ENCODE data around the gene ZNF236. TPM values are rescaled to one million over a fixed set of nuclear protein-coding genes. Genes with fewer than 3 reads are reported as not detected.

Gene ZNF236
- total RNA-seq, 1 donor from 2014 or later: 9.7 TPM

DNA sequence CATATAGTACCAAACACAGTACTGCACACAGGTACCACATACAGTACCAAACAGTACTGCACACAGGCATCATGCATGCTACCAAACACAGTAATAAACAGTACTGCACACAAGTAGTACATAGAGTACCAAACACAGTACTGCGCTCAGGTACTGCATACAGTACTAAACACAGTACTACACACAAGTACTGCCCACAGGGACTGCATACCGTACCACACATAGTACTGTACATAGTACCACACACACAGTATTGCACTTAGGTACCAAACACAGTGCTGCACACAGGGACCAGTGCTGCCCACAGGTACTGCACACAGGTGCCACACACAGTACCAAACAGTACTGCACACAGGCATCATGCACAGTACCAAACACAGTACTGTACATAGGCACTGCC, 74.9 kb downstream of the ZNF236 start:
- Histone ChIP-seq H3K27ac (no peak overlapping the region), H3K9me3 (no peaks in the 10 kb centered on the region), H3K4me1 (no peaks in the 10 kb centered on the region), H3K4me3 (no peak overlapping the region), H3K27me3 (no peaks in the 10 kb centered on the region), H3K36me3 (peaks cover 51 to 58% of the 10 kb centered on the region in 2 donors)
- no peak for DNase-seq (ENCODE audit: low spot score in 2 of 2)
- intact Hi-C loops (cut with DNase I): no loop called here
- TF ChIP-seq, protein P1, sequence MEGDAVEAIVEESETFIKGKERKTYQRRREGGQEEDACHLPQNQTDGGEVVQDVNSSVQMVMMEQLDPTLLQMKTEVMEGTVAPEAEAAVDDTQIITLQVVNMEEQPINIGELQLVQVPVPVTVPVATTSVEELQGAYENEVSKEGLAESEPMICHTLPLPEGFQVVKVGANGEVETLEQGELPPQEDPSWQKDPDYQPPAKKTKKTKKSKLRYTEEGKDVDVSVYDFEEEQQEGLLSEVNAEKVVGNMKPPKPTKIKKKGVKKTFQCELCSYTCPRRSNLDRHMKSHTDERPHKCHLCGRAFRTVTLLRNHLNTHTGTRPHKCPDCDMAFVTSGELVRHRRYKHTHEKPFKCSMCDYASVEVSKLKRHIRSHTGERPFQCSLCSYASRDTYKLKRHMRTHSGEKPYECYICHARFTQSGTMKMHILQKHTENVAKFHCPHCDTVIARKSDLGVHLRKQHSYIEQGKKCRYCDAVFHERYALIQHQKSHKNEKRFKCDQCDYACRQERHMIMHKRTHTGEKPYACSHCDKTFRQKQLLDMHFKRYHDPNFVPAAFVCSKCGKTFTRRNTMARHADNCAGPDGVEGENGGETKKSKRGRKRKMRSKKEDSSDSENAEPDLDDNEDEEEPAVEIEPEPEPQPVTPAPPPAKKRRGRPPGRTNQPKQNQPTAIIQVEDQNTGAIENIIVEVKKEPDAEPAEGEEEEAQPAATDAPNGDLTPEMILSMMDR (IDR thresholded peaks at IDR 0.05): no peak

DNA sequence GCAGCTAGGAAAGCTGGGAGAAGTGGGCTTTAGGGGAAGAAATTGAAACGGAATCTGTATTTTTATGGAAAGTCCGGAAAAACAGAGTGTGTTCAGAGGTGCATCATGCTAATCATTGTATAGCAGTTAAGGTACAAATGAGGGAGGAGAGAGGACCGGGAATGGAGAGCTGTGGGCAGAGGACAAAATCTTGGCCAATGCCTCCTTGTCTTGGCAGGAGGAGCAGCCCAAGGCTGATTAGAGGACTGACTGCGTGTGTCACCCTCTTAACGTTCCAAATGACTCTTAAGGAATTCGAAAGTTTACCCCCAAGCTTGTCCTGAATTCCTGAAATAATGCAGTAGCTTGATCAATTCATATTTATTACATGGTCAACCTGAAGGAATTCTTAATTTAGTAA, 81.0 kb downstream of the ZNF236 start:
- Histone ChIP-seq H3K36me3 (peaks cover 23 to 52% of the 10 kb centered on the region in 2 donors), H3K9me3 (no peaks in the 10 kb centered on the region), H3K27me3 (no peaks in the 10 kb centered on the region), H3K4me1 (no peaks in the 10 kb centered on the region), H3K4me3 (no peak overlapping the region), H3K27ac (no peak overlapping the region)
- intact Hi-C loops (cut with DNase I): no loop called here
- TF ChIP-seq, protein P1 (IDR thresholded peaks at IDR 0.05): no peak
- no peak for DNase-seq (ENCODE audit: low spot score in 2 of 2)

DNA sequence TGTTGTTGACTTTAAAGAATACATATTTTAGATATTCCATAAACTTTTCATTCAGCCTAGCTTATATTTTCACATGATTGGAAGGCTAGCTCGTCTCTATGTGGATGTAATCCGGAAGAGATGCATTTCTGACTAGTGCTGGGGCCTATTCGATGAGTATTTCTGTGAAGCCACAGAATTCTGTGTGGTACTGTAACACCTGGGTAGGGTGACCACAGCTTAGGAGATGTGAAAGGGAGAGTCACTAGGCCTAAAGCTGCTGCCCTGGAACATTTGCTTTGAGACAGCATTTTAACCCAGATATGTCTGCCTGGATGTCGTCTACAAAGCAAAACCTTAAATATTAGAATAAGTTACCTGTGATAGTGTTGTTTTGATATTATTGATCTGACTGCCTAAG, 83.5 kb downstream of the ZNF236 start:
- no peak overlapping the region for H3K27ac ChIP-seq
- no peak overlapping the region for H3K4me3 ChIP-seq
- TF ChIP-seq, protein P1 (IDR thresholded peaks at IDR 0.05): no peak
- no peaks in the 10 kb centered on the region for H3K9me3 ChIP-seq
- no peak for DNase-seq (ENCODE audit: low spot score in 2 of 2)
- H3K27me3 ChIP-seq: no peaks in the 10 kb centered on the region
- intact Hi-C loops (cut with DNase I): no loop called here
- H3K4me1 ChIP-seq: no peaks in the 10 kb centered on the region
- H3K36me3 ChIP-seq: peaks cover 19 to 64% of the 10 kb centered on the region in 2 donors

DNA sequence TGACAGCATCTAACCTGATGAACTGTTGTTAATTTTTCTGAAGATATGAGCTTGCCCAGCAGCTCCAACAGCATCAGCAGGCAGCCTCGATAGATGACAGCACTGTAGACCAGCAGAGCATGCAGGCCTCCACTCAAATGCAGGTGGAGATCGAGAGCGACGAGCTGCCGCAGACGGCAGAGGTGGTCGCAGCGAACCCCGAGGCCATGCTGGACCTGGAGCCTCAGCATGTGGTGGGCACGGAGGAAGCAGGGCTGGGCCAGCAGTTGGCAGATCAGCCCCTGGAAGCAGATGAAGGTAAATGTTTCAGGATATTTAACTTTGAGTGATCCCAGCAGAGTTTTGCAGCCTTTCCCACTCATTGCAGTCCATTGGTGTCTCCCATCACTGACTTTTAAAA, 85.9 kb downstream of the ZNF236 start:
- intact Hi-C loops (cut with DNase I): no loop called here
- H3K4me3 ChIP-seq: no peak overlapping the region
- DNase-seq (ENCODE audit: low spot score in 2 of 2): no peak
- peaks cover 19 to 77% of the 10 kb centered on the region in 2 donors for H3K36me3 ChIP-seq
- H3K27ac ChIP-seq: no peak overlapping the region
- no peaks in the 10 kb centered on the region for H3K27me3 ChIP-seq
- H3K4me1 ChIP-seq: no peaks in the 10 kb centered on the region
- no peaks in the 10 kb centered on the region for H3K9me3 ChIP-seq
- TF ChIP-seq, protein P1 (IDR thresholded peaks at IDR 0.05): no peak

DNA sequence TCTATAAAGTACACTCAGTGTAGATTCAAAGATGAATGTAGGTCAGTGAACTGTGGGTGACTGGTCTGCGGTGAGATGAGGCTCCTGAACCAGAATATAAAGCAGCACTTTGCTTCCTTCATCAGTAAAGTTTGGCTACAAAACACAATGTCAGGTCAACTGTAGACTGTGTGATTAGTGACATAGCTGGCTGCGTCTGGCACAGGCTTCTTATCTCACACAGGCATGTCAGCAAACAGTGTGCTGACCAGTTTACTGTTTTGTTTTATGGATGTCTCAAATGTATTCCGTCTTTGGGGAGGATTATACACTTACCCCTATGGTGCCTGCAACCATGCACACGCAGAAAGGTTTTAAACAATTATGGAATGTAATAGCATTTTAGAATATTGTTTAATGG, 87.1 kb downstream of the ZNF236 start:
- Histone ChIP-seq H3K9me3 (no peaks in the 10 kb centered on the region), H3K36me3 (peaks cover 23 to 86% of the 10 kb centered on the region in 2 donors)
- DNase-seq (ENCODE audit: low spot score in 2 of 2): no peak

More for the DNA sequence above, 87.1 kb downstream of the ZNF236 start:
- Histone ChIP-seq H3K4me3 (no peak overlapping the region), H3K27me3 (no peaks in the 10 kb centered on the region), H3K27ac (no peak overlapping the region), H3K4me1 (no peaks in the 10 kb centered on the region)
- intact Hi-C loops (cut with DNase I): no loop called here
- TF ChIP-seq, protein P1 (IDR thresholded peaks at IDR 0.05): no peak

Measured in ascending aorta (tissue), 2 donors.